ENCODE measurements around the gene DLL3.

Gene DLL3

GRCh38 chr19:39539518-39540332 lies 41.0 kb downstream of the DLL3 start, which contains the start of gene EID2:
EID2 (minus strand) TSS chr19:39540161; CDS start chr19:39540079, 82 bp downstream.
- peak within 1 kb of the TSS; percentile 89 for H3K4me3 ChIP-seq (ENCODE audit: low read depth, low read length)
- peak; percentile 97 for DNase-seq (ENCODE audit: low read depth)
- TF ChIP-seq CTCF (IDR thresholded peaks at IDR 0.05; ENCODE audit: insufficient read depth, low read depth, low read length, missing control alignments): peak; percentile 88

GRCh38 chr19:39540333-39540673 lies 41.6 kb downstream of the DLL3 start:
- no peak for DNase-seq (ENCODE audit: low read depth)
- peak overlapping the region; percentile 26 for H3K4me3 ChIP-seq (ENCODE audit: low read depth, low read length)
- no peak for TF ChIP-seq CTCF (IDR thresholded peaks at IDR 0.05; ENCODE audit: insufficient read depth, low read depth, low read length, missing control alignments)

- no peak for TF ChIP-seq CTCF (IDR thresholded peaks at IDR 0.05; ENCODE audit: insufficient read depth, low read depth, low read length, missing control alignments)
- H3K4me3 ChIP-seq (ENCODE audit: low read depth, low read length): no peak overlapping the region
- no peak for DNase-seq (ENCODE audit: low read depth)
These were observed 43.5 kb downstream of the DLL3 start for GRCh38 chr19:39542206-39542605.

- no peak overlapping the region for H3K4me3 ChIP-seq (ENCODE audit: low read depth, low read length)
- no peak for TF ChIP-seq CTCF (IDR thresholded peaks at IDR 0.05; ENCODE audit: insufficient read depth, low read depth, low read length, missing control alignments)
- no peak for DNase-seq (ENCODE audit: low read depth)
These were observed 44.7 kb downstream of the DLL3 start for GRCh38 chr19:39543477-39543857.

GRCh38 chr19:39544226-39544903 lies 45.6 kb downstream of the DLL3 start:
- H3K4me3 ChIP-seq (ENCODE audit: low read depth, low read length): no peak overlapping the region
- no peak for TF ChIP-seq CTCF (IDR thresholded peaks at IDR 0.05; ENCODE audit: insufficient read depth, low read depth, low read length, missing control alignments)
- DNase-seq (ENCODE audit: low read depth): no peak

- H3K4me3 ChIP-seq (ENCODE audit: low read depth, low read length): no peak overlapping the region
- TF ChIP-seq CTCF (IDR thresholded peaks at IDR 0.05; ENCODE audit: insufficient read depth, low read depth, low read length, missing control alignments): no peak
- no peak for DNase-seq (ENCODE audit: low read depth)
These were observed 46.2 kb downstream of the DLL3 start for GRCh38 chr19:39544911-39545310.

Data from GM12865 (cell line).